Endodermal cell (in vitro differentiated cells): ENCODE measurements around the gene WBP11. TPM values are rescaled to one million over a fixed set of nuclear protein-coding genes. Genes with fewer than 3 reads are reported as not detected.

ENCODE experiments used
- DNase-seq: peaks from one replicate; pipeline ENCODE4 v3.0.0-alpha.2; 2017
- H3K27ac ChIP-seq: 2 replicates; pipeline ENCODE4 v1.5.1; 2013; ENCODE audit warnings: mild to moderate bottlenecking, low read depth, low read length, moderate library complexity
- H3K27me3 ChIP-seq: 2 replicates; pipeline ENCODE4 v1.6.1; 2013; ENCODE audit warnings: mild to moderate bottlenecking, low read length, moderate library complexity; ENCODE audit not compliant: insufficient read depth, control insufficient read depth, poor library complexity, severe bottlenecking
- H3K36me3 ChIP-seq: 2 replicates; pipeline ENCODE4 v1.7.0; 2013; ENCODE audit warnings: mild to moderate bottlenecking, low read length, moderate library complexity; ENCODE audit not compliant: control insufficient read depth, insufficient read depth
- H3K4me1 ChIP-seq: one replicate; pipeline ENCODE4 v1.7.0; 2013; ENCODE audit warnings: low read length; ENCODE audit not compliant: control insufficient read depth, insufficient read depth
- H3K4me3 ChIP-seq: 2 replicates; pipeline ENCODE4 v1.5.1; 2013; ENCODE audit warnings: mild to moderate bottlenecking, low read length, moderate library complexity
- H3K9ac ChIP-seq: 2 replicates; pipeline ENCODE4 v1.6.1; 2013; ENCODE audit warnings: mild to moderate bottlenecking, low read length, moderate library complexity; ENCODE audit not compliant: poor library complexity, severe bottlenecking; ENCODE audit errors: extremely low read depth
- H3K9me3 ChIP-seq: 2 replicates; pipeline ENCODE4 v1.6.1; 2013; ENCODE audit warnings: mild to moderate bottlenecking, low read length, moderate library complexity; ENCODE audit not compliant: control insufficient read depth
- H3K27ac Mint-ChIP-seq: 2 replicates; pipeline ENCODE4 v1.8.0; 2020; ENCODE audit warnings: mixed read lengths
- H3K27me3 Mint-ChIP-seq: 2 replicates; pipeline ENCODE4 v1.8.0; 2021; ENCODE audit warnings: mild to moderate bottlenecking, mixed read lengths; ENCODE audit not compliant: insufficient read depth
- H3K36me3 Mint-ChIP-seq: 2 replicates; pipeline ENCODE4 v1.8.0; 2020; ENCODE audit warnings: low read depth, mixed read lengths
- H3K4me1 Mint-ChIP-seq: 2 replicates; pipeline ENCODE4 v1.8.0; 2020; ENCODE audit warnings: mixed read lengths
- H3K4me3 Mint-ChIP-seq: 2 replicates; pipeline ENCODE4 v1.8.0; 2020; ENCODE audit warnings: mild to moderate bottlenecking, moderate library complexity, mixed read lengths
- H3K9me3 Mint-ChIP-seq: 2 replicates; pipeline ENCODE4 v1.8.0; 2020; ENCODE audit warnings: mild to moderate bottlenecking, mixed read lengths
- CTCF ChIP-seq: fragments of 200-600 bp; sonication (generic); conservative IDR thresholded peaks from 2 replicates; pipeline ENCODE4 v1.5.0; 2021; ENCODE audit warnings: antibody characterized with exemption, mild to moderate bottlenecking
- WGBS, 2 experiments: methylation state at CpG; one replicate each; pipeline versions ENCODE4 v1.1.5 to v1.1.7; 2013; ENCODE audit warnings: missing lambda C conversion rate in 2 of 2, mixed read lengths in 1 of 2; ENCODE audit not compliant: insufficient coverage in 1 of 2, insufficient read length in 1 of 2; 5-methylcytosine and 5-hydroxymethylcytosine counted together
- total RNA-seq, 2 donors: library from RNA; stranded (reverse); fragmentation: NEBNext Ultra II Directional in 1 of 2; extraction: Animal tissue kit (Norgen Biotek cat#: 25700) in 1 of 2; gene quantifications; 2 replicates in 1 of 2; 3 replicates in 1 of 2; pipeline ENCODE4 v1.2.1, GENCODE V29; 2021

Gene WBP11
- total RNA-seq, 2 donors from 2014 or later = 97.4 to 150 TPM

DNA sequence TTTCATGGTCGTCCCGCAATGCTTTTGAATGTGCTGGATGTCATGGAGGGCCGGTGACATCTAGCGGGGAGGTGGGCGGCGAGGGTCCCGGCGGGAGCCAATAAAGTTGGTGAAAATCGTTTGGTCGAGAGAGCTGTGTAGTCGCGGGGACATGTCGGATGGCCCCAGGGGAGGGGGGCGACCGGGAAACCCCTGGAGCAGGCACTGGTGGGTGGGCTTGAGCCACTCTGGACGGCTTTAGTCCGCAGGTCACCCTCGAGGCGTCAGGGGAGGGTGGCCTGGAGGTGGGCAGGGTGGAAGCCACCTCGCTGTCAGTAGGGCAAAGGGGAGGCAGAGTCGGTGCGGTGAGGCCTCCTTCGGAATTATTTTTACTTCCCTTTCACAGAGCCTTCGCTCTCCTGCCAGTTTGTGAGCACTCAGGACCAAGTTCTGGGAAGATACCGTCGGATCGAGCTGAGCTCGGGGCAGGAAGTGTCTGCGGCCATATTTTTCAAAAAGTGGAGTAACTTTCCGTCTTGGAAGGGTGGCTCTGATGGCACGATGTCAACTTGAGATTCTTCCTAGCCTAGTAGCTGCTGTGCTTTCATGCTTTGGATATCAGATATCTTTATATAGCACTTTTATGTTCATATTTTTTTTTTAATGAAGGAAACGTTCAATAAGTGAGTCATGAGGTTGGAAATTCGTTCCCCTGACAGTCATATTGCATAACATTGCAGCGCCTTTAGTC is 28.2 kb downstream of the WBP11 start:
- H3K27me3 ChIP-seq = no peaks in the 10 kb centered on the region
- H3K4me3 ChIP-seq = peak overlapping the region; percentile 85
- DNase-seq = no peak
- Mint-ChIP-seq H3K36me3 (no peaks in the 10 kb centered on the region), H3K27ac (peak overlapping the region; percentile 96), H3K27me3 (no peaks in the 10 kb centered on the region), H3K9me3 (no peaks in the 10 kb centered on the region), H3K4me3 (peak overlapping the region; percentile 93), H3K4me1 (peaks cover 38% of the 10 kb centered on the region)
- no peaks in the 10 kb centered on the region for H3K4me1 ChIP-seq
- no peaks in the 10 kb centered on the region for H3K36me3 ChIP-seq
- no peak for TF ChIP-seq CTCF
- peak overlapping the region; percentile 61 for H3K9ac ChIP-seq
- H3K9me3 ChIP-seq = no peaks in the 10 kb centered on the region
- no peak overlapping the region for H3K27ac ChIP-seq
- WGBS, 2 experiments = 7 to 45% methylated on average over 7 to 34 of the region's 34 CpGs

GRCh38 chr12:14774074-14774905 is 29.0 kb downstream of the WBP11 start:
- peak overlapping the region; percentile 61 for H3K9ac ChIP-seq
- no peaks in the 10 kb centered on the region for H3K4me1 ChIP-seq
- no peaks in the 10 kb centered on the region for H3K36me3 ChIP-seq
- H3K27ac ChIP-seq = no peak overlapping the region
- 2 to 23% methylated on average over 18 to 67 of the region's 67 CpGs for WGBS, 2 experiments
- H3K27me3 Mint-ChIP-seq = no peaks in the 10 kb centered on the region
- H3K27me3 ChIP-seq = no peaks in the 10 kb centered on the region
- H3K4me1 Mint-ChIP-seq = peaks cover 38% of the 10 kb centered on the region
- peak; percentile 99 for DNase-seq
- H3K36me3 Mint-ChIP-seq = no peaks in the 10 kb centered on the region
- no peaks in the 10 kb centered on the region for H3K9me3 ChIP-seq
- no peaks in the 10 kb centered on the region for H3K9me3 Mint-ChIP-seq
- H3K4me3 ChIP-seq = peak overlapping the region; percentile 85
- TF ChIP-seq CTCF = peak; percentile 49
- peak overlapping the region; percentile 93 for H3K4me3 Mint-ChIP-seq
- H3K27ac Mint-ChIP-seq = peak overlapping the region; percentile 96

DNA sequence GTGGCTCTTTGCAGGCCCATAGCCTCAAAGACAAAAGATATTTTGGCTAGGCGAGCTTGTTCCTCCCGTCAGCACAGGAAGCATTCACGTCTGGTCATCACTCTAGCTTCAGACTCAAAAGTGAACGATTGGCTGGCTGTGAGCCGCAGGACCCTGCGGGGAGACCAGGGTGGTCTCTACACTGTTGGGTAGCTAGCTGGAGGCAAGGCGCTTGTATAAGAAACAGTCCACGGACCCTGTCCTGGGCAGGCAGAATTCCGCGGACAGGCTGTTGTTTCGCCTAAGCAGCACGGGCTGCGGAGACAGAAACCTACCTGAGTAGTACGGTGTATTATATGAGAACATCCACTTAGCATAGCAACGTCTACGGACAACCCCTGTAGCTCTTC is 29.6 kb downstream of the WBP11 start:
- no peaks in the 10 kb centered on the region for H3K4me1 ChIP-seq
- Mint-ChIP-seq H3K4me3 (peak overlapping the region; percentile 93), H3K36me3 (no peaks in the 10 kb centered on the region), H3K4me1 (peaks cover 38% of the 10 kb centered on the region), H3K27ac (peak overlapping the region; percentile 96), H3K9me3 (no peaks in the 10 kb centered on the region), H3K27me3 (no peaks in the 10 kb centered on the region)
- H3K9me3 ChIP-seq = no peaks in the 10 kb centered on the region
- H3K4me3 ChIP-seq = peak overlapping the region; percentile 85
- no peak for DNase-seq
- H3K27ac ChIP-seq = no peak overlapping the region
- 35 to 73% methylated on average over 15 to 16 of the region's 16 CpGs for WGBS, 2 experiments
- H3K36me3 ChIP-seq = no peaks in the 10 kb centered on the region
- H3K27me3 ChIP-seq = no peaks in the 10 kb centered on the region
- no peak for TF ChIP-seq CTCF
- peak overlapping the region; percentile 61 for H3K9ac ChIP-seq
